ENCODE data around the gene CACNG6.
A peak's percentile ranks its signal among the peaks of the same experiment; 100 is the strongest.
"Not testable (repeated sequence)": the region's sequence is repeated elsewhere in the genome, so short reads cannot be mapped to it uniquely, and the experiment has no call there.

The CACNG6 gene

DNA sequence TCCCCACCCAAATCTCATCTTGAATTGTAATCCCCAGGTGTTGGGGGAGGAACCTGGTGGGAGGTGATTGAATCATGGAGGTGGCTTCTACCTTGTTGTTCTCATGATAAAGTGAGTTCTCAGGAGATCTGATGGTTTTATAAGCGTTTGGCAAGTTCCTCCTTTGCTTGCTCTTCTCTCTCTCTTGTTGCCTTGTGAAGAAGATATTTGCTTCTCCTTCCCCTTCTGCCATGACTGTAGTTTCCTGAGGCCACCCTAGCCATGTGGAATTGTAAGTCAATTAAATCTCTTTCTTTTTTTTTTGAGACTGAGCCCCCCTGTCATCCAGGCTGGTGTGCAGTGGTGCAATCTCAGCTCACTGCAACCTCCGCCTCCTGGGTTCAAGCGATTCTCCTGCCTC, 37.9 kb downstream of the CACNG6 start:
- DNase-seq, result no peak
- Mint-ChIP-seq H3K4me3 (no peak overlapping the region), H3K9me3 (no peaks in the 10 kb centered on the region), H3K27ac (no peak overlapping the region), H3K4me1 (peaks cover 2 to 12% of the 10 kb centered on the region in 2 donors), H3K36me3 (no peaks in the 10 kb centered on the region), H3K27me3 (peaks cover 19 to 28% of the 10 kb centered on the region in 2 donors)
- no peak for ATAC-seq (replicated peaks)

DNA sequence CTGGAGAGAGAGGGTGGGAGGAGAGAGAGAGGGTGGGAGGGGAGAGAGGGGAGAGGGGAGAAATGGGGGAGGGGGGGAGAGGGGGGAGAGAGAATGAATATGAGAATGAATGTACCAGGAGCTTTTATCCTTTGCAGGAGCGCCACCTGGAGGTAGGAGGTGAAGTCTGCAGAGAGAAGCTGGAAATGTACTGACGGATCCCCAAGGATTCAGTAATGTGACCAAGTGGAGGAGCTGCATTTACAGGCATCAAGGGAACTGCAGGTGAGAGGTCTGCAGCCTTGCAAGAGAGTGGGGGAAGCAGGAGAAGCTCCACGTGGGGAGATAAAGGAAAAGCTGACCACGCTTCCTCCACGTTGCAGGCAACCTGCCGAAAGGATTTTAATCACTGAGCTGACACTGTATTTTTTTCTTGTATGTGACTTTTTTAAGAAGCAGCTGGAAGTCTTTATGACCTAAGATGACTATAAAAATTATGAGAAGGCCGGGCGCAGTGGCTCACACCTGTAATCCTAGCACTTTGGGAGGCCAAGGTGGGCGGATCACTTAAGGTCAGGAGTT, 38.6 kb downstream of the CACNG6 start:
- DNase-seq, result no peak
- peaks cover 2 to 12% of the 10 kb centered on the region in 2 donors for H3K4me1 Mint-ChIP-seq
- H3K27ac Mint-ChIP-seq, result no peak overlapping the region
- peak in 1 of 2 donors; percentile 36 for ATAC-seq (replicated peaks)
- H3K36me3 Mint-ChIP-seq, result no peaks in the 10 kb centered on the region
- H3K4me3 Mint-ChIP-seq, result no peak overlapping the region
- H3K9me3 Mint-ChIP-seq, result no peaks in the 10 kb centered on the region
- peaks cover 23 to 33% of the 10 kb centered on the region in 2 donors for H3K27me3 Mint-ChIP-seq

DNA sequence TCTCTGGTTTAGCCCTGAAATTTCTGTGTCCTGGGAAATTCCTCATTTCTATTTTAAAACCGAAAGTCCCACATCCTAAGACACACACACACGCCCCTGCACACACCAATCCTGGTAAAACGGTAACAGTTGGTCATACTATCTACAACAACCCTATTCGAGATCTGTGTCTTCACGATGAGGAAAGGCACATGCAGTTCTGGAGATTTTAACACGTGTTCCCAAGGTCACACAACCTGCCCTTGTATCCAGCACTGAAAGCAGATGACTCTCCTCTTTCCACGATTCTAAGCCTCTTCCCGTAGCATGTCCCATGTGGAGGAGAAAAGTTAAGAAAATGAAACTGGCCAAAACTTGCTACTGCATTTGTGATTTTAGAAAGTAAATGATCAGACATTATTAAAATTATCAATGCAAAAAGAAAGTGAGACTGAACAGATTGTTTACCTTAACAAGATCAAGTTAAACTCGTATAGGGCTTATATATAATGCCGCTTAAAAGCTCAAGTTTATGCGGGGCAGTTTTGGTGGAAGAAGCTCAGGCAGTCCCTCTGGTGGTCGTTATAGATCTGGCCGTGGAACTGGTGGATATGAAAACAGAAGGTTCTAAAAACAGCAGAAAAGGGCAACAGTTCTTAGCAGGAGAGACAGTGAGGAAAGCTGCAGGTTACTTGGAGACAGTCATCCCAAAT, 39.6 kb downstream of the CACNG6 start:
- no peak for DNase-seq
- Mint-ChIP-seq H3K4me3 (no peak overlapping the region), H3K4me1 (peaks cover 2 to 12% of the 10 kb centered on the region in 2 donors), H3K27me3 (peaks cover 23 to 34% of the 10 kb centered on the region in 2 donors), H3K9me3 (no peaks in the 10 kb centered on the region), H3K36me3 (no peaks in the 10 kb centered on the region), H3K27ac (no peak overlapping the region)
- no peak for ATAC-seq (replicated peaks)

DNA sequence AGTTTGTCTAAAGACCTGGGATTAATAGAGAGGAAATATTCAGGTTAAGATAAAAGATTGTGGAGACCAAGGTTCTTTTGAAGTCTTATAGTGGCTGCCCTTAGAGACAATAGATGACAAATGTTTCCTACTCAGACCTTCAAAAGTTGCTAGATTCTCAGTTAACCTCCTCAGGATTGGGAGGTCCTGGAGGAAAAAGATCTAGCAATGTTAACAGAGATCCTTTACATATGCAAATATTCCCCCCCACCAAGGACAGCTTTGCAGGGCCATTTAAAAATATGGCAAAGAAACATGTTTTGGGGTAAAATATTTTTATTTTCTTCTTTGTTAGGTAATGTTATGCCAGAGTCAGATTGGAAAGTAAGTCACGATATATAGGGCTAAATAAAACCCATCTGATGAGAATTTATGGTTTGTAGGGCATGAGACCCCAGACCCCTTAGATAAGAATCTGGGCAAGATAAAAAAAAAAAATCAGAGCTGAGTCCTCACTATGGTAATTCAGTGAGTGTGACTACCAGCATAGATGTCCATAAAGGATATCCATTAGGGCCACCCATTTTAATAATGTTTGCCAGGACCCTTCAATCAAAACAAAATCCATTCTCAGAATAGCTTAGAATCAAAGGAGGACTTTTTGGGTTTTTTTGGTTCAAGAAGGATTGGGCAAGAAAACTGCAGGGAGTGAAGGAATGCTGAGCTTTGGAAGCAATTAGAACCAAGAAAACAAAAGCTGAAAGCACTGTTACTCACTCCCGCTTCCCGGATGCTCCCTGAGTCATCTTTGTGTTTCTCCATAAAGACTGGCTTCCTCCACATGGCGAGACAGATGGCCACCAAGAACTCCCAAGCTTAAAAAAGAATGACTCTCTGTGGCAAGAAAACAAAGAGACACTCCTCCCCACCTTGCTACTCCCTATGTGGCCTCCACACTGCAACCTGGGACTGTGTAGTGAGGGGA, 44.1 kb downstream of the CACNG6 start:
- H3K36me3 Mint-ChIP-seq, result peaks cover 0 to 4% of the 10 kb centered on the region in 2 donors
- peaks cover 5 to 6% of the 10 kb centered on the region in 2 donors for H3K9me3 Mint-ChIP-seq
- H3K27ac Mint-ChIP-seq, result no peak overlapping the region
- H3K4me3 Mint-ChIP-seq, result no peak overlapping the region
- DNase-seq, result no peak
- peaks cover 0 to 7% of the 10 kb centered on the region in 2 donors for H3K4me1 Mint-ChIP-seq
- H3K27me3 Mint-ChIP-seq, result peaks cover 17 to 23% of the 10 kb centered on the region in 2 donors
- no peak for ATAC-seq (replicated peaks)

DNA sequence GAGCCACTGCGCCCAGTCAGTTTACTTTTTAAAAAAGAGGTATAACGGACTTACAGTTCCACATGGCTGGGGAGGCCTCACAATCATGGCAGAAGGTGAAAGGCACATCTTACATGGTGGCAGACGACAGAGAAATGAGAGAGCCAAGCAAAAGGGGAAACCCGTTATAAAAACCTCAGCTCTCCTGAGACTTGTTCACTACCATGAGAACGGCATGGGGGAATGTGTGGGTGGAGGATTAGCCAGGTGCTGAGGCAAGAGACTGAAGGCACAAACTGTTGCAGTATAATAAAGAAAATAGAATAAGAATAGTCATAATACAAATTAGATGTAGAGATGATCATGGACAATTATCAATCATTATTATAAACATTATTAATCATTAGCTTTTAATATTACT, 45.1 kb downstream of the CACNG6 start:
- ATAC-seq (replicated peaks), result peak in 1 of 2 donors; percentile 39
- not testable (repeated sequence) for H3K4me1 Mint-ChIP-seq, H3K36me3 Mint-ChIP-seq, DNase-seq, H3K4me3 Mint-ChIP-seq, H3K27ac Mint-ChIP-seq, H3K9me3 Mint-ChIP-seq
- H3K27me3 Mint-ChIP-seq, result peaks cover 9 to 16% of the 10 kb centered on the region in 2 donors

DNA sequence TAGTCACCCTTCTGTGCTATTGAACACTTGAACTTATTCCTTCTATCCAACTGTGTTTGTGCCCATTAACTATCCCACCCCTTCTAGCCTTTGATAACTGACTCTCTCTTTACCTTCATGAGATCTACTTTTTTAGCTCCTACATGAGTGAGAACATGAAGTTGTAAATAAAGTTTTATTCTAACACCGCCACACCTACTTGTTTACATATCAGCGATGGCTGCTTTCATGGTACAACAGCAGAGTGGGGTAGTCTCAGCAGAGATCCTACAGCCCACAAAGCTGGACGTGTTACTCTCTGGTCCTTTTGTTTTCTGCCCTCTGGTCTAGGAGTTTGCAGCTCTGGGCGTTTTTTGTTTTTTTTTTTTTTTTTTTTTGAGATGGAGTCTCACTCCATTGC, 48.6 kb downstream of the CACNG6 start:
- Mint-ChIP-seq H3K9me3 (peaks cover 5 to 6% of the 10 kb centered on the region in 2 donors), H3K4me3 (no peak overlapping the region), H3K36me3 (peaks cover 2 to 4% of the 10 kb centered on the region in 2 donors), H3K27me3 (peaks cover 21 to 22% of the 10 kb centered on the region in 2 donors), H3K27ac (no peak overlapping the region), H3K4me1 (no peaks in the 10 kb centered on the region)
- ATAC-seq (replicated peaks) (no peak), DNase-seq (no peak)

DNA sequence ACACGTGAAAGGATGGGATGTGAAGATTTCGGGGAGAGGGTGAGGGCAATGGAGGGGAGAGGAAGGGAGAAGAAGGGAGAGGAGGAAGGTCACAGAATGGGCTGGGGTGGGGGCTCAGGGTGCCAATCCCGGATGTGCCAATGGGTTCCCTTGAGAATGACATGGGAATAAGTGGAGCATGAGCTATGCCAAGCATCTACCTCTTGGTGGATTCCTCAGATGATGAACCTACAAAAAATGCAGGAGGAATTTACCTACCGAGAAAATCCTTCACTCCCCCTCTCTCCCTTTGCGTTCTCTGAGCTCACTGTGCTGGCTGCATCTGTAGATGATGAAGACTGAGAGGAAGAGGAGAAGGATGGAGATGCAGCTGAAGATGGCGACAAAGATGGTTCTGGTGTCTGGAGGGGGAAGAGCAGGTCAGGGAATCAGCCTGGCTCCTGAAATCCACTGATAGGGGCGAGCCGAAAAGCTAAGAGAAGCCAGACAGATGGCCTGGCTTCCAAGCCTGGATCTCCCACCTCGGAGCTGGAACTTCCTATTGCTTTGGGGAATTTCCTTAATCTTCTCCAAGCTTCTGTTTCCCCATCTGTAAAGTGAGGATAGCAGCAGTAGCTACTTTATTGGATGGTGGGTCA, 50.7 kb downstream of the CACNG6 start:
- peaks cover 34 to 35% of the 10 kb centered on the region in 2 donors for H3K27me3 Mint-ChIP-seq
- H3K4me3 Mint-ChIP-seq, result no peak overlapping the region
- ATAC-seq (replicated peaks), result no peak
- H3K27ac Mint-ChIP-seq, result no peak overlapping the region
- DNase-seq, result no peak
- peaks cover 3 to 6% of the 10 kb centered on the region in 2 donors for H3K9me3 Mint-ChIP-seq
- no peaks in the 10 kb centered on the region for H3K4me1 Mint-ChIP-seq
- peaks cover 2 to 4% of the 10 kb centered on the region in 2 donors for H3K36me3 Mint-ChIP-seq

DNA sequence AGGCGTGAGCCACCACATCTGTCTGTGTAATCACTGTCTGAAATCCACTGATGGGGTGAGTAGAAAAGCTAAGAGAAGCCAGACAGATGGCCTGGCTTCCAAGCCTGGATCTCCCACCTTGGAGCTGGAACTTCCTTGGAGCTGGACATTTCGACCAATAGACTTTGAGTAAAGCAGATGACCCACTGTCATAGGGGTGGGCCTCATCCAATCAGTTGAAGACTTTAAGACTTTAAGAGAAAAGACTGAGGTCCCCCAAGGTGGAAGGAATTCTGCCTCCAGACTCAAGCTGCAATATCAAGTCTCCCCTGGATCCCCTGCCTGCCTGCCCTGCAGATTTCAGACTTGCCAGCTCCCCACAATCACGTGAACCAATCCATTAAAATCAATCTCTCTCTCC, 51.6 kb downstream of the CACNG6 start:
- Mint-ChIP-seq H3K27me3 (peaks cover 34 to 35% of the 10 kb centered on the region in 2 donors), H3K4me3 (no peak overlapping the region), H3K9me3 (no peaks in the 10 kb centered on the region), H3K4me1 (no peaks in the 10 kb centered on the region), H3K36me3 (peaks cover 0 to 2% of the 10 kb centered on the region in 2 donors), H3K27ac (no peak overlapping the region)
- DNase-seq (no peak), ATAC-seq (replicated peaks) (no peak)

DNA sequence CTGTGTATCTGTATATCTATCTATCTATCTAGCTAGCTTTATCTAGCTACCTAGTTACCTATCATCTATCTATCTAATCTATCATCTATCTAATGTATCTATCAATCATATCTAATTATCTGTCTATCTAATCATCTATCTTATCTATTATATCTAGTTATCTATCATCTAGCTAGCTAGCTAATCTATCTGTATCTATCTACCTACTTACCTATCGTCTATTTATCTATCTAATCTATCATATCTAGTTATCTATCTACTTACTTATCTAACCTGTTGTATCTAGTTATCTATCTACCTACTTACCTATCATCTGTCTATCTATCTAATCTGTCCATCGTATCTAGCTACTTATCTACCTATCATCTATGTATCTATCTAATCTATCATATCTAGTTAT, 54.3 kb downstream of the CACNG6 start:
- Mint-ChIP-seq H3K9me3 (peaks cover 0 to 8% of the 10 kb centered on the region in 2 donors), H3K4me1 (no peaks in the 10 kb centered on the region), H3K27ac (no peak overlapping the region), H3K27me3 (peaks cover 36 to 39% of the 10 kb centered on the region in 2 donors), H3K4me3 (no peak overlapping the region), H3K36me3 (peaks cover 0 to 2% of the 10 kb centered on the region in 2 donors)
- ATAC-seq (replicated peaks), result no peak
- no peak for DNase-seq

DNA sequence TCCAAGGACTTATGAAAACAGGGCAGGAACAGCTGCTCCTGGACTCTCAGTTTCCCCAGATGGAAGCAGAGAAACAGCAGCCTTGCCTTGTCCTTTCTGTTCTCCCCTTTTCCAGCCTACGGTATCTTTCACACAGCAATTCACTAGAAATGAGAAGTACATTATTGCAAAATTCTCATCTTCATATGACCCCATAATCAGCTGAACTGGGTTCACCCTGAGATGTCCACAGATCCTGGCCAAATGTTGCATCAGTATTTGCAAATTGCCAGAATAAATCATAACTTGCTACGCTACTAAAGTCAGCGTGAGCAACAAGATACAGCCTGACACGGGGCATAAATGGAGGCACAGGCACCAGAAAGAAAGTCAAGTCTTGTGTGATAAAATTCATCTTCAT, 56.2 kb downstream of the CACNG6 start:
- peaks cover 0 to 2% of the 10 kb centered on the region in 2 donors for H3K36me3 Mint-ChIP-seq
- no peak for ATAC-seq (replicated peaks)
- no peak for DNase-seq
- H3K4me3 Mint-ChIP-seq, result no peak overlapping the region
- no peak overlapping the region for H3K27ac Mint-ChIP-seq
- H3K27me3 Mint-ChIP-seq, result peaks cover 31 to 34% of the 10 kb centered on the region in 2 donors
- H3K9me3 Mint-ChIP-seq, result peaks cover 0 to 8% of the 10 kb centered on the region in 2 donors
- no peaks in the 10 kb centered on the region for H3K4me1 Mint-ChIP-seq
